ENCODE measurements around the gene ERFL.
"Not testable (repeated sequence)": the region's sequence is repeated elsewhere in the genome, so short reads cannot be mapped to it uniquely, and the experiment has no call there.

Gene ERFL

GRCh38 chr19:41941410-41942202 is 13.4 kb upstream of the ERFL start:
- no peak for DNase-seq (ENCODE audit: low spot score)

- DNase-seq (ENCODE audit: low spot score): no peak
Measured at GRCh38 chr19:41940731-41941409, 12.6 kb upstream of the ERFL start.

GRCh38 chr19:41939861-41940730 is 11.8 kb upstream of the ERFL start:
- DNase-seq (ENCODE audit: low spot score): no peak

- not testable (repeated sequence) for DNase-seq (ENCODE audit: low spot score)
Measured at GRCh38 chr19:41939209-41939608, 11.0 kb upstream of the ERFL start.

- DNase-seq (ENCODE audit: low spot score): no peak
Measured at GRCh38 chr19:41937525-41938468, 9.5 kb upstream of the ERFL start.

- no peak for DNase-seq (ENCODE audit: low spot score)
Measured at GRCh38 chr19:41936961-41937360, 8.7 kb upstream of the ERFL start.

- DNase-seq (ENCODE audit: low spot score): no peak
Measured at GRCh38 chr19:41936416-41936850, 8.2 kb upstream of the ERFL start.

GRCh38 chr19:41935760-41936415 is 7.6 kb upstream of the ERFL start:
- no peak for DNase-seq (ENCODE audit: low spot score)

- peak; percentile 57 for DNase-seq (ENCODE audit: low spot score)
Measured at GRCh38 chr19:41934849-41935374, 6.7 kb upstream of the ERFL start.

GRCh38 chr19:41933693-41934426 is 5.6 kb upstream of the ERFL start:
- no peak for DNase-seq (ENCODE audit: low spot score)

- no peak for DNase-seq (ENCODE audit: low spot score)
Measured at GRCh38 chr19:41932720-41933332, 4.6 kb upstream of the ERFL start.

GRCh38 chr19:41932259-41932719 is 4.0 kb upstream of the ERFL start:
- DNase-seq (ENCODE audit: low spot score): no peak

- no peak for DNase-seq (ENCODE audit: low spot score)
Measured at GRCh38 chr19:41930926-41931592, 2.8 kb upstream of the ERFL start.

- DNase-seq (ENCODE audit: low spot score): no peak
Measured at GRCh38 chr19:41930322-41930722, 2.1 kb upstream of the ERFL start.

GRCh38 chr19:41929536-41930071 is 1.4 kb upstream of the ERFL start:
- DNase-seq (ENCODE audit: low spot score): no peak

GRCh38 chr19:41928754-41929535 is 696 bp upstream of the ERFL start:
- no peak for DNase-seq (ENCODE audit: low spot score)

- no peak for DNase-seq (ENCODE audit: low spot score)
Measured at GRCh38 chr19:41927497-41928192, 604 bp downstream of the ERFL start.
